Measurements from ENCODE around the gene SERPINE1. TPM values are rescaled to one million over a fixed set of nuclear protein-coding genes. Genes with fewer than 3 reads are reported as not detected.
"Not testable (repeated sequence)": the region's sequence is repeated elsewhere in the genome, so short reads cannot be mapped to it uniquely, and the experiment has no call there.

SERPINE1 gene
- total and polyA plus RNA-seq, 2 experiments from 2014 or later: 0.97 to 1.2 TPM

DNA sequence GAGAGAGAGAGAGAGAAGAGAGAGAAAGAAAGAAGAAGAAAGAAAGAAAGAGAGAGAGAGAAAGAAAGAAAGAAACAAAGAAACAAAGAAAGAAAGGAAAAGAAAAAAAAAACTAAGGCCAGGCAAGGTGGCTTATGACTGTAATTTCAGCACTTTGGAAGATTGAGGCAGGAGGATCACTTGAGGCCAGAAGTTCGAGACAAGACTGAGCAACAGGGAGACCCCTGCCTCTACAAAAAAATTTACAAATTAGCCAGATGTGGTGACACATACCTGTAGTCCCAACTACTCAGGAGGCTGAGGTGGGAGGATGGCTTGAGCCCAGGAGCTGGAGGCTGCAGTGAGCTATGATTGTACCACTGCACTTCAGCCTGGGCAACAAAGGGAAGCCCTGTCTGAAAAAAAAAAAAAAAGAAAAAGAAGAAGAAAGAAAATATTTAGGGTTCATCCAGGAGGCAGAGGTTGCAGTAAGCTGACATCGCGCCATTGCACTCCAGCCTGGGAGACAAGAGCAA lies 2.8 kb downstream of the SERPINE1 start:
- H3K36me3 Mint-ChIP-seq (ENCODE audit: low read depth): peaks cover 10% of the 10 kb centered on the region; the same call in 1 of the 3 replicates
- DNase-seq (ENCODE audit: low spot score): no peak
- Histone ChIP-seq H3K4me2 (no peak overlapping the region), H3K4me1 (ENCODE audit: insufficient read depth) (peaks cover 36% of the 10 kb centered on the region), H3K9me2 (ENCODE audit: insufficient read depth) (no peaks in the 10 kb centered on the region), H3K27me3 (ENCODE audit: insufficient read depth) (no peaks in the 10 kb centered on the region), H2AFZ (peak overlapping the region; percentile 69; the same call in 1 of the 2 replicates), H3K36me3 (ENCODE audit: insufficient read depth) (no peaks in the 10 kb centered on the region), H4K20me1 (replicated peaks; ENCODE audit: insufficient read depth) (no peaks in the 10 kb centered on the region), H3K27ac (ENCODE audit: low read depth) (no peak overlapping the region), H3K79me2 (replicated peaks; ENCODE audit: insufficient read depth) (no peaks in the 10 kb centered on the region), H3F3A (replicated peaks; ENCODE audit: low read depth) (0 out of 2 replicates have a peak, but pooled peaks cover 3% of the 10 kb centered on the region), H3K4me3 (no peak overlapping the region)
- peaks cover 8% of the 10 kb centered on the region; the same call in 1 of the 3 replicates for H3K9me3 Mint-ChIP-seq
- no peak overlapping the region for H3K27ac Mint-ChIP-seq
- no peak for ATAC-seq
- peaks cover 25% of the 10 kb centered on the region for H3K27me3 Mint-ChIP-seq (ENCODE audit: insufficient read depth, low read depth, poor library complexity)
- H3K4me3 Mint-ChIP-seq: no peak overlapping the region
- no peak for TF ChIP-seq CTCF (conservative IDR thresholded peaks at IDR 0.05; ENCODE audit: low read depth in 2 of 2)
- no peak for TF ChIP-seq CREB1 (CRISPR knock-in tag; IDR thresholded peaks at IDR 0.05; ENCODE audit: low read depth)
- TF ChIP-seq POLR2AphosphoS5 (IDR thresholded peaks at IDR 0.05; ENCODE audit: low read depth): no peak
- H3K4me1 Mint-ChIP-seq: peaks cover 33% of the 10 kb centered on the region

- not testable (repeated sequence) for H3K79me2 ChIP-seq (replicated peaks; ENCODE audit: insufficient read depth); H3K27ac ChIP-seq (ENCODE audit: low read depth); H3K9me3 Mint-ChIP-seq; H3K9me2 ChIP-seq (ENCODE audit: insufficient read depth); H3K27me3 ChIP-seq (ENCODE audit: insufficient read depth); H2AFZ ChIP-seq; H3K4me3 ChIP-seq; H3F3A ChIP-seq (replicated peaks; ENCODE audit: low read depth); DNase-seq (ENCODE audit: low spot score); ATAC-seq; H3K4me3 Mint-ChIP-seq; H3K27ac Mint-ChIP-seq; H4K20me1 ChIP-seq (replicated peaks; ENCODE audit: insufficient read depth); H3K36me3 ChIP-seq (ENCODE audit: insufficient read depth); H3K36me3 Mint-ChIP-seq (ENCODE audit: low read depth); H3K4me2 ChIP-seq
- H3K4me1 Mint-ChIP-seq: peaks cover 26% of the 10 kb centered on the region
- H3K27me3 Mint-ChIP-seq (ENCODE audit: insufficient read depth, low read depth, poor library complexity): peaks cover 19% of the 10 kb centered on the region
- peaks cover 19% of the 10 kb centered on the region for H3K4me1 ChIP-seq (ENCODE audit: insufficient read depth)
Observed at GRCh38 chr7:101132626-101133600, 6.0 kb downstream of the SERPINE1 start.

DNA sequence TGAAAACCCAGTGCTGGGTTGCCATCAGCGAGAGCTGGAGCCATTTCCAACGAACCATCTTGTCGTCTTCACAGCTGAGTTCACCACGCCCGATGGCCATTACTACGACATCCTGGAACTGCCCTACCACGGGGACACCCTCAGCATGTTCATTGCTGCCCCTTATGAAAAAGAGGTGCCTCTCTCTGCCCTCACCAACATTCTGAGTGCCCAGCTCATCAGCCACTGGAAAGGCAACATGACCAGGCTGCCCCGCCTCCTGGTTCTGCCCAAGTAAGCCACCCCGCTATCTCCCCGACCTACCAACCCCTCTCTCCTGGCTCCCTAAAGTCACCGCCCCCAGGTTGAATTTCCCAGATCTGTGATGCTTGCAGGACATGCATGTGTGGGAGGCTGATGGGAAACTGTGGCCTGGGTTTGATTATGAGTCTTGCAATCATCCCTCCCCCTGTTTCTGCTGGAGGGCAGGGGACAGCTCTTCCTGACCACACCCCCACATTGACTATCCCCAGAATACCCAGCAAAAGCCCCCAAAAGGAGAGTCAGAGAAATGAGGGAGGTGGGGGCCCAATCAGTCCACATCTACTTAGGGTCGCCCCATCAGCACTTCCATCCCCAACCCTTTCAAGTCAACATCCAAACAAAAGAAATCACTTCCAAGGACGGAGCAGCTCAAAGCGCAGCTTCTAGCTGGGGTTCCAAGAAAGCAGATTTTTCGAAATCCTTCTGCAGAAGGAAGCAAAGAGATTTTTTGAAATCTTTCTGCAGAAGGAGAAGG lies 6.9 kb downstream of the SERPINE1 start:
- Histone ChIP-seq H2AFZ (peak overlapping the region; percentile 97), H3K4me2 (peak overlapping the region; percentile 45; the same call in 1 of the 2 replicates)
- H3K4me3 Mint-ChIP-seq: no peak overlapping the region
- TF ChIP-seq ZNF114 (CRISPR knock-in tag; IDR thresholded peaks at IDR 0.05) (no peak), STAT1 (IDR thresholded peaks at IDR 0.05; ENCODE audit: unreplicated experiment) (no peak), POLR2AphosphoS5 (IDR thresholded peaks at IDR 0.05; ENCODE audit: low read depth) (no peak)

More for the DNA sequence above, 6.9 kb downstream of the SERPINE1 start:
- Mint-ChIP-seq H3K9me3 (no peaks in the 10 kb centered on the region; the same call in 2 of the 3 replicates), H3K27ac (no peak overlapping the region), H3K4me1 (peaks cover 26% of the 10 kb centered on the region), H3K36me3 (ENCODE audit: low read depth) (no peaks in the 10 kb centered on the region), H3K27me3 (ENCODE audit: insufficient read depth, low read depth, poor library complexity) (peaks cover 16% of the 10 kb centered on the region)
- Histone ChIP-seq H3K36me3 (ENCODE audit: insufficient read depth) (no peaks in the 10 kb centered on the region), H3K9me2 (ENCODE audit: insufficient read depth) (no peaks in the 10 kb centered on the region), H4K20me1 (replicated peaks; ENCODE audit: insufficient read depth) (no peaks in the 10 kb centered on the region), H3K27ac (ENCODE audit: low read depth) (no peak overlapping the region), H3F3A (replicated peaks; ENCODE audit: low read depth) (no peaks in the 10 kb centered on the region), H3K4me1 (ENCODE audit: insufficient read depth) (peaks cover 15% of the 10 kb centered on the region), H3K27me3 (ENCODE audit: insufficient read depth) (no peaks in the 10 kb centered on the region), H3K4me3 (no peak overlapping the region), H3K79me2 (replicated peaks; ENCODE audit: insufficient read depth) (no peaks in the 10 kb centered on the region)
- no peak for DNase-seq (ENCODE audit: low spot score)
- ATAC-seq: no peak

Measured in GM23338 (cell line).